Neural crest cell (in vitro differentiated cells): ENCODE data around the gene KIDINS220. TPM values are rescaled to one million over a fixed set of nuclear protein-coding genes. Genes with fewer than 3 reads are reported as not detected.

ENCODE experiments used
- DNase-seq: peaks from one replicate; pipeline ENCODE4 v3.0.0; 2021; ENCODE audit warnings: low read depth, mixed read lengths, low spot score
- H3K27ac Mint-ChIP-seq: one replicate; pipeline ENCODE4 v1.8.0; 2021; ENCODE audit warnings: mild to moderate bottlenecking, mixed read lengths; ENCODE audit not compliant: unreplicated experiment
- H3K27me3 Mint-ChIP-seq: 2 replicates; pipeline ENCODE4 v1.8.0; 2021; ENCODE audit warnings: low read depth, mild to moderate bottlenecking, mixed read lengths
- H3K36me3 Mint-ChIP-seq: 2 replicates; pipeline ENCODE4 v1.8.0; 2021; ENCODE audit warnings: low read depth, mild to moderate bottlenecking, mixed read lengths
- H3K4me1 Mint-ChIP-seq: 2 replicates; pipeline ENCODE4 v1.8.0; 2021; ENCODE audit warnings: mixed read lengths
- H3K4me3 Mint-ChIP-seq: one replicate; pipeline ENCODE4 v1.8.0; 2021; ENCODE audit warnings: mild to moderate bottlenecking, mixed read lengths
- H3K9me3 Mint-ChIP-seq: 2 replicates; pipeline ENCODE4 v1.8.0; 2021; ENCODE audit warnings: mixed read lengths
- total RNA-seq: library from RNA; stranded (reverse); gene quantifications from 2 replicates; pipeline ENCODE4 v1.2.1, GENCODE V29; 2021
- TF ChIP-seq, protein P1 (sequence below): fragments of 200-600 bp; sonication (generic); conservative IDR thresholded peaks from 2 replicates; pipeline ENCODE4 v1.5.0; 2021; ENCODE audit warnings: antibody characterized with exemption, mild to moderate bottlenecking

The KIDINS220 gene
- total RNA-seq, 1 donor from 2014 or later, result 61.1 TPM

DNA sequence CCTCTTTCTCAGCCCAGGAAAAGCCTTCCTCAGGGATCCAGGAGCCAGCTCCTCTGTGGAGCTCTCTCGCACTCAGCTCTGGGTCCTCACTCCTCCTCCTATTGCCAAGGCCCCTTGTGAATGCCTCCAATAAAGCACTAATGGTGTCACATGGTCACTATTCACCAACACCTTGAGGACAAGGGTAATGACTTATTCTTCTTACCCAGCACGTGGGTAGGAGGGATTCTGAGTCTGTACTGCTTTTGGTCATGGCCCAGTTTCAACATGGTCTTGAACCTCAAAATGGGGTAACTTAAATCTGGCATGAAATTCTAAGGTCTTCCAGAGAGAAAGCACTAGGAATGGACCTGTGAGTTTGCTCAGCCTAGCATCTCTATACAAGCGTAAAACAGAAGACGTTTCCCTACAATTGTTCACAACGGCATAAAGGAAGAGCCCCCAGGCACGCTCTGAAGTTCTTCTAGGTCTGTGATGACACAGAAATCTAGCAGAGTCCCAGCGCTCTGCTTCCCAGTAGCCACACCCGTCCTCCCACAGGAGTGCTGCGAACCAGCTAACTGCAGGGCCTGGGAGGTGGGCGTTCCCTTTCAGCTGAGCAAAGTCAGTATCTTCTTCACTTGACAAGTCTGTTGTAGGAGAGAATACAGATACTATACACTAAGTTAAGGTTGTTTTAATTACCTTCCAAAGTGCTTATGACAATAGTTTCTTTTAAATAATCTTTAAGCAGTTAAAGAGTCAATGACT lies 14.6 kb upstream of the KIDINS220 start:
- Mint-ChIP-seq H3K4me3 (no peak overlapping the region), H3K4me1 (peaks cover 4% of the 10 kb centered on the region), H3K27me3 (no peaks in the 10 kb centered on the region), H3K27ac (no peak overlapping the region), H3K9me3 (no peaks in the 10 kb centered on the region), H3K36me3 (peaks cover 3% of the 10 kb centered on the region)
- DNase-seq, result no peak
- TF ChIP-seq, protein P1, sequence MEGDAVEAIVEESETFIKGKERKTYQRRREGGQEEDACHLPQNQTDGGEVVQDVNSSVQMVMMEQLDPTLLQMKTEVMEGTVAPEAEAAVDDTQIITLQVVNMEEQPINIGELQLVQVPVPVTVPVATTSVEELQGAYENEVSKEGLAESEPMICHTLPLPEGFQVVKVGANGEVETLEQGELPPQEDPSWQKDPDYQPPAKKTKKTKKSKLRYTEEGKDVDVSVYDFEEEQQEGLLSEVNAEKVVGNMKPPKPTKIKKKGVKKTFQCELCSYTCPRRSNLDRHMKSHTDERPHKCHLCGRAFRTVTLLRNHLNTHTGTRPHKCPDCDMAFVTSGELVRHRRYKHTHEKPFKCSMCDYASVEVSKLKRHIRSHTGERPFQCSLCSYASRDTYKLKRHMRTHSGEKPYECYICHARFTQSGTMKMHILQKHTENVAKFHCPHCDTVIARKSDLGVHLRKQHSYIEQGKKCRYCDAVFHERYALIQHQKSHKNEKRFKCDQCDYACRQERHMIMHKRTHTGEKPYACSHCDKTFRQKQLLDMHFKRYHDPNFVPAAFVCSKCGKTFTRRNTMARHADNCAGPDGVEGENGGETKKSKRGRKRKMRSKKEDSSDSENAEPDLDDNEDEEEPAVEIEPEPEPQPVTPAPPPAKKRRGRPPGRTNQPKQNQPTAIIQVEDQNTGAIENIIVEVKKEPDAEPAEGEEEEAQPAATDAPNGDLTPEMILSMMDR, result no peak

DNA sequence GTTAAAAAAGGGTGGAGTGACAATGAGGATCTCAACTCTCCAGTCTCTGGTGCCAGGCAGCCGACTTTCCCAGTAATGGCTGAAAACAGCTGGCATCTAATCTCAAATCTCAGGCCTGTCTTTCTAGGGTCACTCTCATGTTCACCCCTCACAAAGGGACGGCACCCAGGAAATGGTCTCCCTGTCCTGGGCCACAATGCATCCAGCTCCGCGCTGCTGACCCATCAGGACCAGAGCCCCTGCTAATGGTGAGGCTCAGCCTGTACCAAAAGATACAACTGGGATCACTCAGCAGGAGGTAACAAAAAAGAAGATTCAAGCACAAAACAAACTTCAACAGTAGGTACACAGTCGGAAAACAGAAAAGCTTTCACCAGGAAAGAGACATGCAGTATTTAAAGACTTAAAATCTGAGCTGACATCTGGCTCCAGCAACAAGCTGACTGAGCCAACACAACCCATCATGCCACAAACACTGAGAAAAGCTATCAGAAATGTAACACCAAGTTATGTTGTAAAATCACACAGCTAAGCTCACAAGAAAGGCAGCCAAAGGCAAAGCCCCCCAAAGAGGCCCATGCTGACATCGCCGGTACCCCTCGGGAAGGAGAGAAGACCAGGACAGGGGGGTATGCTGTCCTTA lies 13.6 kb upstream of the KIDINS220 start:
- Mint-ChIP-seq H3K4me3 (no peak overlapping the region), H3K27ac (no peak overlapping the region), H3K27me3 (no peaks in the 10 kb centered on the region), H3K36me3 (peaks cover 6% of the 10 kb centered on the region), H3K9me3 (no peaks in the 10 kb centered on the region), H3K4me1 (peaks cover 4% of the 10 kb centered on the region)
- TF ChIP-seq, protein P1, result no peak
- no peak for DNase-seq

DNA sequence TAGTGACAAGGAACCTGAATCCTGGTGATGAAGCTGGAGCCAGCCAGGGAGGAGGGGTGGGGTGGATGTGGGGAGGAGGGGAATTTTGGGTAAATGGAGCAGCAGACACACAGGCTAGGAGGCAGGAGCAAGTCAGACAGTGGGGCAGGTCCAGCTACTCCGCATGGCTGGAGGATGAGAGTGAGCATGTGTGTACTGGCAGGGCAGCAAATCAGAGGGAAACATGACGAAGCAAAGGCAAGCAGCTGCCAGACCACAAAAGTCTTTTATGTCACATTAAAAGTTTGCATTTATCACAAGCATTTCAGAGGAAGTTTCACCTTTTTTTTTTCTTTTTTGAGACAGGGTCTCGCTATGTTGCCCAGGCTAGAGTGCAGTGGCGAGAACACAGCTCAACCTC lies 11.9 kb upstream of the KIDINS220 start:
- Mint-ChIP-seq H3K4me1 (peaks cover 4% of the 10 kb centered on the region), H3K27ac (no peak overlapping the region), H3K27me3 (no peaks in the 10 kb centered on the region), H3K9me3 (no peaks in the 10 kb centered on the region), H3K4me3 (no peak overlapping the region), H3K36me3 (peaks cover 4% of the 10 kb centered on the region)
- TF ChIP-seq, protein P1, result no peak
- DNase-seq, result no peak

DNA sequence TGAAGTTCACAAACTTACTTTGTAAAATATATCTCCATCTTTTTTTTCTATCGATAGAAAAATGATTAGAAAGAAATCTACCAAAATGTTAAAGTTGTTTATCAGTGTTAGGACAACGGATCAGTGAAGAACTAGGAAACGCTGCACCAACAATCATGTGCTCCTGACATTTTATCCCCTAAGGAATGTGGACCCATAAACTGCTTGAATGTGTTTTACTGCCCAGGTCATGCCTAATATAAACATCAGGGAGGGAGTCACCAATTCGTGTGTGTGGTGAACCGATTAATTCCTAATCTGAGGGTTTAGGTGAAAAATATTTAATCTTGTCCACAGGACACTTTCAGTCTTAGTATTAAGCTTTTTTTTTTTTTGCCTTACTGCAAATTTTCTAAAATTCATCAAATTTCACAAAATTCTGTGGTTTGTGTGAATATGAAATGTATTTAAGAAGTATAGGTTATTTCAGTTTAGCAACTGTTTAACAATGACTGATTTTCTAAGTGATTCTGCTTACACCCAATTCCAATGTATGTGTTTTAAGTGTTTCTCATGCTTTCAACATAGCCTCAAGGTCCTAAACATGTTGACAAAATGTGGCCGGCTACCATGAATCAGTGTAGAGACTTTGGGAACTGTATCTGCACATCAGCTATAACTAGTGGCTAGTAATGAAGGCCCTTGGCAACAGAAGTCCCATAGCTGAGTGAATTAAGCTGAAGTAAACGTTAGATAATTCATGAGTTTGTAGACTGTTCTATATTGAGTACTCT lies 11.1 kb upstream of the KIDINS220 start:
- Mint-ChIP-seq H3K27me3 (no peaks in the 10 kb centered on the region), H3K27ac (no peak overlapping the region), H3K4me3 (no peak overlapping the region), H3K9me3 (no peaks in the 10 kb centered on the region), H3K4me1 (peaks cover 4% of the 10 kb centered on the region), H3K36me3 (peaks cover 4% of the 10 kb centered on the region)
- no peak for DNase-seq
- TF ChIP-seq, protein P1, result no peak

DNA sequence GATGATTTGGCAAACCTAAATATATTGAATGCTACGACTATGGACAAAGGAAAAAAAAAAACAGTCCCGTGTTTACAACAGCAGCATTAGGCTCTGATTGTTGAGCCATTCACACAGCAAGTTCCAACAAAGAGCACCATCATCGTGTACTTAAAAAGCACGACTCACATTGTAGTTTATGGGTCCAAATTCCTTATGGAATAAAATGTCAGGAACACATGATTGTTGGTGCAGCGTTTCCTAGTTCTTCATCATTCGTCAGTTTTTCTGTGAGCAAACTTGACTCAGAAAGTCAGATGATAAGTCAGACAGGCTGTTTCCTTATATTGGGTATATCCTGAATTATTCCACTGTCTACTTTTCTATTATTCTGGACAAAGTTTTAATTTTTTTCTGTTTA lies 10.0 kb upstream of the KIDINS220 start:
- Mint-ChIP-seq H3K4me3 (no peak overlapping the region), H3K27me3 (no peaks in the 10 kb centered on the region), H3K4me1 (peaks cover 4% of the 10 kb centered on the region), H3K27ac (no peak overlapping the region), H3K9me3 (no peaks in the 10 kb centered on the region), H3K36me3 (peaks cover 4% of the 10 kb centered on the region)
- no peak for DNase-seq
- TF ChIP-seq, protein P1, result no peak
